Epithelial cell of proximal tubule (primary cell): ENCODE results near the gene DUS2. TPM values are rescaled to one million over a fixed set of nuclear protein-coding genes. Genes with fewer than 3 reads are reported as not detected.
"Not testable (repeated sequence)": the region's sequence is repeated elsewhere in the genome, so short reads cannot be mapped to it uniquely, and the experiment has no call there.

Experiments
- DNase-seq: peaks from one replicate; pipeline ENCODE4 v3.0.0-alpha.2; 2011; ENCODE audit warnings: low read depth
- H3K4me3 ChIP-seq: 2 replicates; pipeline ENCODE4 v1.5.1; 2011; ENCODE audit warnings: low read depth, mild to moderate bottlenecking, low read length
- CTCF ChIP-seq: conservative IDR thresholded peaks from 2 replicates; pipeline ENCODE4 v1.5.1; 2012; ENCODE audit warnings: low read depth, mild to moderate bottlenecking, low read length
- total RNA-seq: library from RNA; depleted of rRNA; stranded (reverse); fragments of >200 nt; gene quantifications from 2 replicates; pipeline ENCODE4 v1.2.3, GENCODE V29; 2015

The DUS2 gene
- total RNA-seq, 1 donor from 2014 or later: 20.9 TPM

- no peak for TF ChIP-seq CTCF
- no peak overlapping the region for H3K4me3 ChIP-seq
- DNase-seq: no peak
Observed at GRCh38 chr16:67992661-67993206, 30.4 kb upstream of the DUS2 start.

- DNase-seq: no peak
- peak; percentile 78 for TF ChIP-seq CTCF
- peak overlapping the region; percentile 49 for H3K4me3 ChIP-seq
Observed at GRCh38 chr16:67993207-67994039, 29.7 kb upstream of the DUS2 start.

- not testable (repeated sequence) for DNase-seq
Observed at GRCh38 chr16:67994040-67994408, 29.1 kb upstream of the DUS2 start.

GRCh38 chr16:67995423-67995822, 27.7 kb upstream of the DUS2 start:
- H3K4me3 ChIP-seq: no peak overlapping the region
- no peak for TF ChIP-seq CTCF
- no peak for DNase-seq

More at GRCh38 chr16:67994040-67994408, 29.1 kb upstream of the DUS2 start:
- H3K4me3 ChIP-seq: not testable (repeated sequence)

GRCh38 chr16:67996666-67997065, 26.4 kb upstream of the DUS2 start:
- no peak overlapping the region for H3K4me3 ChIP-seq
- DNase-seq: no peak
- no peak for TF ChIP-seq CTCF

DNA sequence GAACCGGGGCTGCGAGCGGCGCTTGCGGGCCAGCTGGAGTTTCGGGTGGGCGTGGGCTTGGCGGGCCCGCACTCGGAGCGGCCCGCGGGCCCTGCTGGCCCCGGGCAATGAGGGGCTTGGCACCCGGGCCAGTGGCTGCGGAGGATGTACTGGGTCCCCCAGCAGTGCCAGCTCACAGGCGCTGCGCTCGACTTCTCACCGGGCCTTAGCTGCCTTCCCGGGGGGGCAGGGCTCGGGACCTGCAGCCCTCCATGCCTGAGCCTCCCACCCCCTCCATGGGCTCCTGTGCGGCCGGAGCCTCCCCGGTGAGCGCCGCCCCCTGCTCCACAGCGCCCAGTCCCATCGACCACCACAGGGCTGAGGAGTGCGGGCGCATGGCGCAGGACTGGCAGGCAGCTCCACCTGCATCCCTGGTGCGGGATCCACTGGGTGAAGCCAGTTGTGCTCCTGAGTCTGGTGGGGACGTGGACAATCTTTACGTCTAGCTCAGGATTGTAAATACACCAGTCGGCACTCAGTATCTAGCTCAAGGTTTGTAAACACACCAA, 24.8 kb upstream of the DUS2 start:
- not testable (repeated sequence) for DNase-seq, H3K4me3 ChIP-seq

GRCh38 chr16:67998779-67999688, 24.1 kb upstream of the DUS2 start, which contains the start of gene DPEP2:
DPEP2 (minus strand) TSS chr16:67999484; CDS start chr16:67993212, 6,272 bp downstream.
- not testable (repeated sequence) for DNase-seq, H3K4me3 ChIP-seq

GRCh38 chr16:67999985-68000384, 23.1 kb upstream of the DUS2 start:
- DNase-seq: no peak
- TF ChIP-seq CTCF: no peak

More at GRCh38 chr16:67999985-68000384, 23.1 kb upstream of the DUS2 start:
- no peak overlapping the region for H3K4me3 ChIP-seq
